Parathyroid adenoma (tissue), 2 donors: ENCODE data around the gene MANBA.

Experiments
- H2AFZ ChIP-seq: fragments of 300-600 bp; sonication (generic); one replicate; pipeline ENCODE4 v1.7.0; 2017; ENCODE audit warnings: antibody characterized with exemption, mild to moderate bottlenecking
- H3K27ac ChIP-seq: fragments of 300-600 bp; sonication (generic); one replicate; pipeline ENCODE4 v1.7.0; 2017
- H3K27me3 ChIP-seq: fragments of 300-600 bp; sonication (generic); one replicate; pipeline ENCODE4 v1.7.0; 2017; ENCODE audit warnings: low read length; ENCODE audit not compliant: control insufficient read depth, insufficient read depth
- H3K36me3 ChIP-seq: fragments of 300-600 bp; sonication (generic); one replicate; pipeline ENCODE4 v1.7.0; 2017; ENCODE audit warnings: low read length; ENCODE audit not compliant: control insufficient read depth, insufficient read depth
- H3K4me1 ChIP-seq: fragments of 300-600 bp; sonication (generic); one replicate; pipeline ENCODE4 v1.7.0; 2017; ENCODE audit warnings: control low read depth
- H3K4me2 ChIP-seq: fragments of 300-600 bp; sonication (generic); one replicate; pipeline ENCODE4 v1.7.0; 2017; ENCODE audit warnings: low read length
- H3K4me3 ChIP-seq: fragments of 300-600 bp; sonication (generic); one replicate; pipeline ENCODE4 v1.7.0; 2017; ENCODE audit warnings: low read depth, low read length
- H3K79me2 ChIP-seq: fragments of 300-600 bp; sonication (generic); one replicate; pipeline ENCODE4 v1.7.0; 2017; ENCODE audit warnings: control low read depth
- H3K9ac ChIP-seq: fragments of 300-600 bp; sonication (generic); one replicate; pipeline ENCODE4 v1.7.0; 2017; ENCODE audit warnings: mild to moderate bottlenecking
- H3K9me3 ChIP-seq: fragments of 300-600 bp; sonication (generic); one replicate; pipeline ENCODE4 v1.7.0; 2017; ENCODE audit warnings: low read length; ENCODE audit not compliant: control insufficient read depth
- CTCF ChIP-seq: fragments of 300-600 bp; sonication (generic); IDR thresholded peaks from one replicate; pipeline ENCODE4 v1.7.0; 2017; ENCODE audit warnings: antibody characterized with exemption, mild to moderate bottlenecking
- donor health status: primary hyperparathyroidism.

MANBA gene

GRCh38 chr4:102638621-102639020 is 122.1 kb downstream of the MANBA start:
- H3K36me3 ChIP-seq = no peaks in the 10 kb centered on the region

GRCh38 chr4:102637391-102637790 is 123.4 kb downstream of the MANBA start:
- Histone ChIP-seq H3K27ac (no peak overlapping the region), H3K36me3 (no peaks in the 10 kb centered on the region)
- no peak for TF ChIP-seq CTCF

More at GRCh38 chr4:102638621-102639020, 122.1 kb downstream of the MANBA start:
- no peak overlapping the region for H3K27ac ChIP-seq
- H3K79me2 ChIP-seq = no peaks in the 10 kb centered on the region
- H3K9me3 ChIP-seq = no peaks in the 10 kb centered on the region
- TF ChIP-seq CTCF = no peak
- H2AFZ ChIP-seq = no peak overlapping the region
- H3K4me2 ChIP-seq = no peak overlapping the region
- no peaks in the 10 kb centered on the region for H3K27me3 ChIP-seq
- H3K9ac ChIP-seq = no peak overlapping the region
- no peaks in the 10 kb centered on the region for H3K4me1 ChIP-seq
- no peak overlapping the region for H3K4me3 ChIP-seq

GRCh38 chr4:102633100-102633499 is 127.7 kb downstream of the MANBA start:
- Histone ChIP-seq H3K36me3 (no peaks in the 10 kb centered on the region), H3K27me3 (no peaks in the 10 kb centered on the region), H3K9ac (no peak overlapping the region), H3K4me1 (no peaks in the 10 kb centered on the region), H3K27ac (no peak overlapping the region), H3K79me2 (no peaks in the 10 kb centered on the region), H3K9me3 (no peaks in the 10 kb centered on the region), H3K4me2 (no peak overlapping the region), H3K4me3 (no peak overlapping the region), H2AFZ (no peak overlapping the region)
- no peak for TF ChIP-seq CTCF

More at GRCh38 chr4:102637391-102637790, 123.4 kb downstream of the MANBA start:
- Histone ChIP-seq H3K79me2 (no peaks in the 10 kb centered on the region), H2AFZ (no peak overlapping the region), H3K4me2 (no peak overlapping the region), H3K4me3 (no peak overlapping the region), H3K9me3 (no peaks in the 10 kb centered on the region), H3K4me1 (no peaks in the 10 kb centered on the region), H3K27me3 (no peaks in the 10 kb centered on the region), H3K9ac (no peak overlapping the region)

GRCh38 chr4:102632241-102633065 is 128.3 kb downstream of the MANBA start:
- Histone ChIP-seq H3K4me3 (no peak overlapping the region), H3K79me2 (no peaks in the 10 kb centered on the region), H3K4me1 (no peaks in the 10 kb centered on the region), H3K27me3 (no peaks in the 10 kb centered on the region), H3K9ac (no peak overlapping the region), H2AFZ (no peak overlapping the region), H3K36me3 (no peaks in the 10 kb centered on the region), H3K4me2 (no peak overlapping the region), H3K9me3 (no peaks in the 10 kb centered on the region), H3K27ac (no peak overlapping the region)
- TF ChIP-seq CTCF = no peak

- Histone ChIP-seq H3K4me1 (no peaks in the 10 kb centered on the region), H3K4me2 (no peak overlapping the region), H3K79me2 (no peaks in the 10 kb centered on the region), H3K27me3 (no peaks in the 10 kb centered on the region), H3K9ac (no peak overlapping the region), H3K4me3 (no peak overlapping the region), H3K9me3 (no peaks in the 10 kb centered on the region), H3K27ac (no peak overlapping the region), H2AFZ (no peak overlapping the region), H3K36me3 (no peaks in the 10 kb centered on the region)
- no peak for TF ChIP-seq CTCF
These were observed 129.2 kb downstream of the MANBA start for GRCh38 chr4:102631616-102632015.
